GM18498 (cell line): ENCODE measurements around the gene PARD6A.
"Not testable (repeated sequence)": the region's sequence is repeated elsewhere in the genome, so short reads cannot be mapped to it uniquely, and the experiment has no call there.

ENCODE experiments used
- ATAC-seq: cut with Tn5 transposase; IDR thresholded peaks from one replicate; pipeline ENCODE4 v1.9.1; 2021; ENCODE audit warnings: mild to moderate bottlenecking, moderate library complexity; ENCODE audit not compliant: unreplicated experiment

PARD6A gene

DNA sequence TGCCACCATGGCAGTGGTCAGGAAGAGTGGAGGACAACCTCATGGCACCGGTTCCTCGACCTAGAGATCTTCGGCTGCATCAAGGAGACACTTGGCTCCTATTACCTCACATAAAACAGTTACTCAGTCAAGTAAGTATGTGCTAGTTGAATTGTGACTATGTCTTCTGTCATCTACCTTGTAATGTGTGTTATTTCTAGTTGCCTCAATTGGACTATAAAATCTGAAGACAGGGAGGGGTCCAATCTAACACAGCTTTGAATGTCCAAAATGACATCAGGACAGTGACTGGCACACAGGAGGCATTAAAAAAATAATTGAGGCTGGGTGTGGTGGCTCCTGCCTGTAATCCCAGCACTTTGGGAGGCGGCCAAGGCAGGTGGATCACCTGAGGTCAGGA, 23.0 kb downstream of the PARD6A start:
- no peak for ATAC-seq

DNA sequence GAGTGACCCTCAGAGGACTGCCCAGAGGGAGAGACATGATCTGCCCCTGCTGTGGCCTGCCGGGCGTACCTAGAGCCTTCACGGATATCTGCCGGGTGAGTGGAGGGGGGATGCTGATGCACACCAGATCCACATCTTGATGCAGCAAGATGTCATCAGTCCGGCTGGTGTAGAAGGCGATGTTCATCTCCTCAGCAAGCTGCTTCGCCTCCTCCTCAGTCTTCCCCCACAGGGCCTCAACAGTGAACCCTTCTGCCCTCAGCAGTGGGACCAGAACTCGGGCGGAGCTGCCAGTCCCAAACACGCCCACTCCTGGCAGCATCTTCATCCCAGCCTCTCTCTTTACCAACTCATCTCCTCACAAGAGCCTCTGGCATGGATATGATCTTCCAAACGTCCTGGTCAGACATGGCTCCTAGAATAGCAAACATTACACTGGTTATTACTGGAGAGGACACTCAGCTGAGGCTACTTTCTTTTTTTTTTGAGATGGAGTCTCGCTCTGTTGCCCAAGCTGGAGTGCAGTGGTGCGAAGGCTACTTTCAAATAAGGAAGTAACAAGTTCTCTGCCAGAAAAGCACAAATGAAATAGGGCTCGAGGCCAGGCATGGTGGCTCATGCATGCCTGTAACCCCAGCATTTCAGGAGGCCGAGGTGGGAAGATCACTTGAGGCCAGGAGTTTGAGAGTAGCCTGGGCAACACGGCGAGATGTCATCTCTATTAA, 24.8 kb downstream of the PARD6A start:
- peak; percentile 47 for ATAC-seq

DNA sequence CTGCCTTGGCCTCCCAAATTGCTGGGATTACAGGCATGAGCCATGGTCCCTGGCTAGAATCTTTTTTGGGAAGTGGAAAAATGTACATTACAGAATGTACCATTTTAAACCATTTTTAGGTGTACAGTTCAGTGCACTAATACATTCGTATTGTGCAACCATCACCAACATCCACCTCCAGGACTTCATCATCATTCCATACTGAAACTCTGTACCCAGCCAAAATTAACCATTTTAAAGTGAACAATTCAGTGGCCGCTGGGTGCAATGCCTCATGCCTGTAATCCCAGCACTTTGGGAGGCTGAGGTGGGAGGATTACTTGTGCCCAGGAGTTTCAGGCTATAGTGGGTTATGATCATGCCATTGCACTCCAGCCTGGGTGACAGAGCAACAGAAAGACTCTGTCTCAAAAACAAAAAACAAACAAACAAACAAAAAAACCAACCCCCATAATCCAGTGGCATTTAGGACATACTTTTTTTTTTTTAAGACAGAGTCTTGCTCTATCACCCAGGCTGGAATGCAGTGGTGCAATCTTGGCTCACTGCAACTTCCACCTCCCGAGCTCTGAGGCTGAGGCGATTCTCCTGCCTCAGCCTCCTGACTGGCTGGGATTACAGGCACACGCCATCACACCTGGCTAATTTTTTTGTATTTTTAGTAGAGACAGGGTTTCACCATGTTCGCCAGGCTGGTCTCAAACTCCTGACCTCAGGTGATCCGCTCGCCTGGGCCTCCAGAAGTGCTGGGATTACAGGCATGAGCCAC, 32.9 kb downstream of the PARD6A start:
- ATAC-seq: not testable (repeated sequence)

- ATAC-seq: no peak
Observed at GRCh38 chr16:67694611-67695010, 33.9 kb downstream of the PARD6A start.

DNA sequence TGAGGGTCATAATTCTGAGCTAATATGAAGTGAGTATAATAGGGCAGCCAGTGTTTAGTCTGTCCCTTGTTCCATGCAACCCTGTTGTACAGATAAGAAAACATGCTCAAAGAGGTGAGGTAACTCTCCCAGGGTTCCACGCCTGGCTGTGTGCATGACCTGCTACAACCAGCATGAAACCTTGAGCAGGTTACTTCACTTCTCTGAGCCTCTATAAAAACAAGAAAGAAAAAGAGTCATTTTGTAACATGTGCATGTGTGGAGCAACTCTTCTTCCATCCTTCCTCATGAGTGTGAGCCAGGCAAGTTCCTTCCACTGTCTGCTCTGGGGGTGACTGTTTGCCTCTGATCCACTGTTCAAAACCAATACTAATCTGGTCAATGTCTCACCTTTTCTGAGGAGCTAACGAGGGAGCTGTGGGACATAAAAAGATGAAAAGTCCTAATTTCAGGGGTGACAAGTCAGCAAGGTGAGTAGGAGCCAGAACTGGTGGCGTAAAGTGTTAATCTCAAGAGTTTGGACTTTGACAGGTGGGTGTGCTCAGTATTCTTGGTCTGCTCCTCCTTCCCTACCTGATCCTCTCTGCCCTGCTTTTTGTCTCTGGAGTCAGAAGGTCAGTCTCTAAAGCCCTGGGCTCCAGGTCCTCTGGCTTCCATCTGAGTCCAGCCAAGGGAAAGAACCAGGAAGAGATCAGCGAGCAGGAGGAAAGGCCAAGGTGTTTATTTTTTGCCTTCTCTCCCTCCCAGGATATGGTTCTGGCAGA, 36.8 kb downstream of the PARD6A start:
- ATAC-seq: no peak

DNA sequence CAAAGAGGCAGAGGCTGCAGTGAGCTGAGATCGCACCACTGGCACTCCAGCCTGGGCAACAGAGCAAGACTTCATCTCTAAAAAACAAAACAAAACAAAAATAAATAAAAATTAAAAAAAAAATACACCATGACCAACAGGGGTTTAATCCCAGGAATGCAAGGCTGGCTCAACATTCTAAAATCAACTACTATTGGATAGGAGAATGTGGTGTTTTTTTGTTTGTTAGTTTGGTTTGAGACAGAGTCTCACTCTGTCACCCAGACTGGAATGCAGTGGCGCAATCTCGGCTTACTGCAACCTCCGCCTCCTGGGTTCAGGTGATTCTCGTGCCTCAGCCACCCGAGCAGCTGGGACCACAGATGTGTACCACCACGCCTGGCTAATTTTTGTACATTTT, 38.5 kb downstream of the PARD6A start:
- ATAC-seq: no peak

DNA sequence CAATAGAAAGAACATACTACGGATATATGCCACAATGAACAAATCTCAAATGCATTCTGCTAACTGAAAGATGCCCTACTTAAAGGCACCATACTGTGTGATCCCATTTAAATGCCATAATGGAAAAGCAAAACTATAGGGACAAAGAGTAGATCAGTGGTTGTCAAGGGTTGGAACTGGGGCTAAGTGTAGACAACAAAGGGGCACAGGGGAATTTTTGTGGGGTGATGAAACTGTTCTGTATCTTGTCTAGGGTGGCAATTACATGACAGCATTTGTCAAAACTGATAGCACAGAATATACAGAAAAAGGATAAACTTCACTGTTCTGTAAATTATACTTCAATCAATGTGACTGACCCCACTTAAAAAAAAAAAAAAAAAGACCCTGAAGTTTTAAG, 40.7 kb downstream of the PARD6A start:
- ATAC-seq: no peak

- ATAC-seq: no peak
Observed at GRCh38 chr16:67702130-67702529, 41.4 kb downstream of the PARD6A start.

- no peak for ATAC-seq
Observed at GRCh38 chr16:67703626-67704025, 42.9 kb downstream of the PARD6A start.

DNA sequence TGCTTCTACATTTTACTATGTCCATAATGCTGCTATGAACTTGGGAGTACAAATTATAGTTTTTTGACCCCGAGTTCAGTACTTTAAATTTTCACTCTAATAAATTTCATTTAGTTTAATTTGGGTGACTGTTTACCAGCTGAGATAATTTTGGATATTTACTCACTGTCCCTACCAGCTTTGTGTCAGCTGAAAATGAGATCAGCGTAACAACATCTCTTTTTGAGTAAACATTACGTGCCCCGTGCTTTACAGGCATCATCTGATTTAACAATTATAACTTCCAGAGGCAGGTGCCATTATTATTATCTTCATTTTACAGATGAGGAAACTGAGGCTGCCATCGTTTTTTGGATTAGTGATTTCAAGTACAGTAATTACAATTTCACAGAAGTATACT, 43.4 kb downstream of the PARD6A start:
- ATAC-seq: no peak

GRCh38 chr16:67707210-67707609, 46.5 kb downstream of the PARD6A start:
- ATAC-seq: no peak

GRCh38 chr16:67707790-67708189, 47.0 kb downstream of the PARD6A start:
- ATAC-seq: no peak

DNA sequence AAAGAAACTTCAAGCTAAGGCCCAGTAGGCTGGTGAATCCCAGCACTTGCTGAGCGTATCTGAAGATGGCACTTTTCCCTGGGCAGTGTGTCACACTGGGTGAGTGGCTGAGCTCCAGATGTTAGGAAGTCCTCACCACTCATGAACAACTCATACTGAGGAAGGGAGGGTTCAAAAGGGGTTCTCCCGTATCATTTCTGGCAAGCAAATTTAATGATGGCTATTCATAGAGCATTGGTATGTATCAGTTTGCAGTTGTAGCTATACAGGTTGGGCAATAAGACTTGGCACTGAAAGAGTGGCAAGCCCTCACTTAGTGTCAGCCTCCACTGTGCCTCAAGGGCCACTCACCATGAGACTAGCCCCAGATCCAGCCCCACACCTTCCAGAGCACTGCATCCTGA, 47.6 kb downstream of the PARD6A start:
- no peak for ATAC-seq

GRCh38 chr16:67709050-67709449, 48.3 kb downstream of the PARD6A start:
- no peak for ATAC-seq

DNA sequence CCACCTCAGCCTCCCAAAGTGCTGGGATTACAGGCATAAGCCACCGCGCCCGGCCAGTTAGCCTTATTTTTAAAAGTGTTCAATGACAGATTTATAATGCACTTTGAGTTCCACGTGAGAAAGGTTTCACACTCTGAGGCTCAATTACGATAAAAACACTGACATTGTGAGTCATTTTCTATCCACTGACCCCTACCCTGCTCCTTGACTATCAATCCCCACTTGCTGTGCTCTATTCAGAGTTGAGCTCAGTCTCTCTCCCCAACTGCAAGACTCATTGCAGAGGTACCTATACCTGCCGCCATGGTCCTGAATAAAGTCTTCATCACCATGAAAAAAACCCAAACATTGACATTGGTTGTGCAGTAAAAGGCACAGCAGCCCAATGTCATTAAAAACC, 49.8 kb downstream of the PARD6A start:
- ATAC-seq: no peak
